Left ventricle myocardium inferior (tissue), 1 donor: Measurements from ENCODE around the gene VIL1. TPM values are rescaled to one million over a fixed set of nuclear protein-coding genes. Genes with fewer than 3 reads are reported as not detected.

Experiments used
- DNase-seq: peaks from one replicate; pipeline ENCODE4 v3.0.0-alpha.2; 2020
- H3K27ac ChIP-seq: fragments of 200-600 bp; replicated peaks from 2 replicates; pipeline ENCODE4 v1.8.0; 2021
- H3K27me3 ChIP-seq: fragments of 200-600 bp; 2 replicates; pipeline ENCODE4 v1.8.0; 2021; ENCODE audit warnings: low read depth
- H3K36me3 ChIP-seq: fragments of 200-600 bp; 2 replicates; pipeline ENCODE4 v1.8.0; 2021
- H3K4me1 ChIP-seq: fragments of 200-600 bp; 2 replicates; pipeline ENCODE4 v1.8.0; 2021
- H3K4me3 ChIP-seq: fragments of 200-600 bp; 2 replicates; pipeline ENCODE4 v1.8.0; 2021; ENCODE audit warnings: mild to moderate bottlenecking, moderate library complexity
- H3K9me3 ChIP-seq: fragments of 200-600 bp; replicated peaks from 2 replicates; pipeline ENCODE4 v1.8.0; 2021
- intact Hi-C: fragments of 100-400 bp; cut with micrococcal nuclease; formaldehyde crosslinking; loops from one replicate; pipeline ENCODE4 v1.11.0; 2022
- total RNA-seq: library from RNA; stranded (reverse); fragmentation: NEBNext Ultra II Directional; extraction: Animal tissue kit (Norgen Biotek cat#: 25700); gene quantifications from one replicate; pipeline ENCODE4 v1.2.1, GENCODE V29; 2021
- TF ChIP-seq, protein P1 (sequence below): fragments of 200-600 bp; IDR thresholded peaks from 2 replicates; pipeline ENCODE4 v1.8.0; 2021; ENCODE audit warnings: antibody characterized with exemption, mild to moderate bottlenecking, borderline replicate concordance
- donor health status: DM: no; HTN: yes; CAD: no; lungs with severe emphysema.

The VIL1 gene
- total RNA-seq, 1 donor from 2014 or later: not detected

GRCh38 chr2:218465987-218466633 is 47.2 kb downstream of the VIL1 start:
- intact Hi-C loops: loop anchor here (5.0 kb wide), 1 partner anchor 164 kb away; no protein-coding TSS in a partner anchor
- Histone ChIP-seq H3K36me3 (peaks cover 40% of the 10 kb centered on the region), H3K4me1 (peaks cover 3% of the 10 kb centered on the region), H3K27me3 (no peaks in the 10 kb centered on the region), H3K9me3 (no peaks in the 10 kb centered on the region), H3K27ac (no peak overlapping the region), H3K4me3 (no peak overlapping the region)
- TF ChIP-seq, protein P1, sequence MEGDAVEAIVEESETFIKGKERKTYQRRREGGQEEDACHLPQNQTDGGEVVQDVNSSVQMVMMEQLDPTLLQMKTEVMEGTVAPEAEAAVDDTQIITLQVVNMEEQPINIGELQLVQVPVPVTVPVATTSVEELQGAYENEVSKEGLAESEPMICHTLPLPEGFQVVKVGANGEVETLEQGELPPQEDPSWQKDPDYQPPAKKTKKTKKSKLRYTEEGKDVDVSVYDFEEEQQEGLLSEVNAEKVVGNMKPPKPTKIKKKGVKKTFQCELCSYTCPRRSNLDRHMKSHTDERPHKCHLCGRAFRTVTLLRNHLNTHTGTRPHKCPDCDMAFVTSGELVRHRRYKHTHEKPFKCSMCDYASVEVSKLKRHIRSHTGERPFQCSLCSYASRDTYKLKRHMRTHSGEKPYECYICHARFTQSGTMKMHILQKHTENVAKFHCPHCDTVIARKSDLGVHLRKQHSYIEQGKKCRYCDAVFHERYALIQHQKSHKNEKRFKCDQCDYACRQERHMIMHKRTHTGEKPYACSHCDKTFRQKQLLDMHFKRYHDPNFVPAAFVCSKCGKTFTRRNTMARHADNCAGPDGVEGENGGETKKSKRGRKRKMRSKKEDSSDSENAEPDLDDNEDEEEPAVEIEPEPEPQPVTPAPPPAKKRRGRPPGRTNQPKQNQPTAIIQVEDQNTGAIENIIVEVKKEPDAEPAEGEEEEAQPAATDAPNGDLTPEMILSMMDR: peak; percentile 67
- no peak for DNase-seq

DNA sequence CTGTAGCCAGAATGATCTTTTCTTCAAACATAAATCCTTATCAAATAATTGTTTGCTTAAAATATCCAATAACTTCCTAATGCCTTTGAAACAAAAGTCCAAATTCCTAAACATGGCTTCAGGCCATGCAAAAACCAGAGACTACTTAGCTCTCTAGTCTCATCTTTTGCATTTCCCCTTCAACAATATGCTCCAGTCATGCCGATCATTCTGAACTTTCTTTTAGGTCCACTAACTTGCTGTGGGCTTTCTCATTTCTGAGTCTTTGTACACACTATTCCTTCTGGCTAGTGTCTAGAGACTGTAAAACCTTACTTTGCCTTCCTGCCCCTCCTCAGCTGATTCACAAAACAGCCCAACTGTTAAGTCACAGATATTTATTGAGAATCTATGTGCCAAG is 51.5 kb downstream of the VIL1 start:
- DNase-seq: no peak
- intact Hi-C loops: no loop called here
- Histone ChIP-seq H3K9me3 (no peaks in the 10 kb centered on the region), H3K27ac (no peak overlapping the region), H3K4me1 (peaks cover 3% of the 10 kb centered on the region), H3K27me3 (no peaks in the 10 kb centered on the region), H3K4me3 (no peak overlapping the region), H3K36me3 (peaks cover 44% of the 10 kb centered on the region)
- TF ChIP-seq, protein P1: no peak

GRCh38 chr2:218471036-218471435 is 52.1 kb downstream of the VIL1 start:
- intact Hi-C loops: no loop called here
- peaks cover 46% of the 10 kb centered on the region for H3K36me3 ChIP-seq
- no peak overlapping the region for H3K27ac ChIP-seq
- no peaks in the 10 kb centered on the region for H3K4me1 ChIP-seq
- TF ChIP-seq, protein P1: no peak
- H3K9me3 ChIP-seq: no peaks in the 10 kb centered on the region
- no peaks in the 10 kb centered on the region for H3K27me3 ChIP-seq
- no peak for DNase-seq
- H3K4me3 ChIP-seq: no peak overlapping the region

- Histone ChIP-seq H3K27me3 (no peaks in the 10 kb centered on the region), H3K4me3 (no peak overlapping the region), H3K9me3 (no peaks in the 10 kb centered on the region), H3K36me3 (peaks cover 55% of the 10 kb centered on the region), H3K27ac (no peak overlapping the region), H3K4me1 (peaks cover 3% of the 10 kb centered on the region)
- no peak for DNase-seq
- TF ChIP-seq, protein P1: no peak
- intact Hi-C loops: no loop called here
These were observed 53.1 kb downstream of the VIL1 start for GRCh38 chr2:218471982-218472381.

GRCh38 chr2:218472988-218473387 is 54.1 kb downstream of the VIL1 start:
- Histone ChIP-seq H3K27me3 (no peaks in the 10 kb centered on the region), H3K36me3 (peaks cover 59% of the 10 kb centered on the region), H3K9me3 (no peaks in the 10 kb centered on the region), H3K4me3 (no peak overlapping the region), H3K4me1 (peaks cover 8% of the 10 kb centered on the region), H3K27ac (no peak overlapping the region)
- no peak for DNase-seq
- TF ChIP-seq, protein P1: no peak
- intact Hi-C loops: no loop called here
